NT2/D1 (cell line): ENCODE results near the gene TNS3.

Experiments used
- DNase-seq: peaks from one replicate; pipeline ENCODE4 v3.0.0-alpha.2; 2011; ENCODE audit warnings: low read depth, low spot score
- H3K27me3 ChIP-seq: 2 replicates; pipeline ENCODE4 v1.6.0; 2011; ENCODE audit warnings: mild to moderate bottlenecking; ENCODE audit not compliant: insufficient read length, insufficient read depth
- H3K36me3 ChIP-seq: 2 replicates; pipeline ENCODE4 v1.6.1; 2011; ENCODE audit warnings: mild to moderate bottlenecking, low read length, mixed read lengths; ENCODE audit not compliant: insufficient read depth, insufficient read length
- H3K4me1 ChIP-seq: 2 replicates; pipeline ENCODE4 v1.5.1; 2011; ENCODE audit not compliant: insufficient read depth, insufficient read length
- H3K4me3 ChIP-seq: 2 replicates; pipeline ENCODE4 v1.5.1; 2011; ENCODE audit warnings: low read depth; ENCODE audit not compliant: insufficient read length
- H3K9ac ChIP-seq: 2 replicates; pipeline ENCODE4 v1.6.0; 2011; ENCODE audit warnings: low read depth; ENCODE audit not compliant: insufficient read length
- H3K9me3 ChIP-seq: 2 replicates; pipeline ENCODE4 v1.5.1; 2011; ENCODE audit warnings: mild to moderate bottlenecking, low read length; ENCODE audit not compliant: insufficient read depth
- SUZ12 ChIP-seq: IDR thresholded peaks from 2 replicates; pipeline ENCODE4 v1.6.1; 2011; ENCODE audit not compliant: insufficient read length, insufficient read depth; ENCODE audit errors: extremely low read depth
- YY1 ChIP-seq: IDR thresholded peaks from 2 replicates; pipeline ENCODE4 v1.6.1; 2011; ENCODE audit not compliant: insufficient read length, insufficient read depth
- ZNF274 ChIP-seq: IDR thresholded peaks from 2 replicates; pipeline ENCODE4 v1.6.1; 2011; ENCODE audit warnings: mild to moderate bottlenecking, low read depth, low read length

The TNS3 gene

GRCh38 chr7:47247132-47247531, 334.8 kb downstream of the TNS3 start:
- Histone ChIP-seq H3K27me3 (no peaks in the 10 kb centered on the region), H3K4me1 (no peaks in the 10 kb centered on the region), H3K4me3 (no peak overlapping the region), H3K9me3 (no peaks in the 10 kb centered on the region), H3K9ac (no peak overlapping the region), H3K36me3 (no peaks in the 10 kb centered on the region)
- no peak for DNase-seq
- TF ChIP-seq ZNF274 (no peak), SUZ12 (no peak), YY1 (no peak)

- no peaks in the 10 kb centered on the region for H3K4me1 ChIP-seq
- H3K27me3 ChIP-seq, result no peaks in the 10 kb centered on the region
- no peaks in the 10 kb centered on the region for H3K9me3 ChIP-seq
- no peak for DNase-seq
- H3K36me3 ChIP-seq, result no peaks in the 10 kb centered on the region
- H3K4me3 ChIP-seq, result no peak overlapping the region
- no peak overlapping the region for H3K9ac ChIP-seq
- no peak for TF ChIP-seq YY1
- TF ChIP-seq SUZ12, result no peak
- no peak for TF ChIP-seq ZNF274
Observed at GRCh38 chr7:47244692-47245091, 337.2 kb downstream of the TNS3 start.

- Histone ChIP-seq H3K27me3 (no peaks in the 10 kb centered on the region), H3K9ac (no peak overlapping the region), H3K4me3 (no peak overlapping the region), H3K4me1 (no peaks in the 10 kb centered on the region), H3K36me3 (no peaks in the 10 kb centered on the region), H3K9me3 (no peaks in the 10 kb centered on the region)
- TF ChIP-seq ZNF274 (no peak), SUZ12 (no peak), YY1 (no peak)
- no peak for DNase-seq
Observed at GRCh38 chr7:47241112-47242065, 340.5 kb downstream of the TNS3 start.

- DNase-seq, result no peak
- H3K9ac ChIP-seq, result no peak overlapping the region
- H3K4me1 ChIP-seq, result no peaks in the 10 kb centered on the region
- H3K27me3 ChIP-seq, result no peaks in the 10 kb centered on the region
- H3K4me3 ChIP-seq, result no peak overlapping the region
- H3K9me3 ChIP-seq, result no peaks in the 10 kb centered on the region
- TF ChIP-seq YY1 (no peak), ZNF274 (no peak), SUZ12 (no peak)
- no peaks in the 10 kb centered on the region for H3K36me3 ChIP-seq
Observed at GRCh38 chr7:47239931-47240421, 341.9 kb downstream of the TNS3 start.

- Histone ChIP-seq H3K36me3 (no peaks in the 10 kb centered on the region), H3K4me1 (no peaks in the 10 kb centered on the region), H3K4me3 (no peak overlapping the region), H3K9me3 (no peaks in the 10 kb centered on the region), H3K27me3 (no peaks in the 10 kb centered on the region), H3K9ac (no peak overlapping the region)
- no peak for DNase-seq
- TF ChIP-seq ZNF274 (no peak), YY1 (no peak), SUZ12 (no peak)
Observed at GRCh38 chr7:47239034-47239433, 342.9 kb downstream of the TNS3 start.

GRCh38 chr7:47236480-47237129, 345.3 kb downstream of the TNS3 start:
- no peaks in the 10 kb centered on the region for H3K4me1 ChIP-seq
- no peaks in the 10 kb centered on the region for H3K36me3 ChIP-seq
- TF ChIP-seq SUZ12 (no peak), YY1 (no peak), ZNF274 (no peak)
- no peak overlapping the region for H3K4me3 ChIP-seq
- no peak for DNase-seq
- H3K9ac ChIP-seq, result no peak overlapping the region
- no peaks in the 10 kb centered on the region for H3K9me3 ChIP-seq
- H3K27me3 ChIP-seq, result no peaks in the 10 kb centered on the region

GRCh38 chr7:47233996-47234395, 347.9 kb downstream of the TNS3 start:
- TF ChIP-seq SUZ12, result no peak
- no peak for TF ChIP-seq ZNF274
- no peak for TF ChIP-seq YY1
- DNase-seq, result no peak
- no peaks in the 10 kb centered on the region for H3K9me3 ChIP-seq
- H3K4me3 ChIP-seq, result no peak overlapping the region
- H3K4me1 ChIP-seq, result no peaks in the 10 kb centered on the region
- no peaks in the 10 kb centered on the region for H3K36me3 ChIP-seq
- H3K9ac ChIP-seq, result no peak overlapping the region
- H3K27me3 ChIP-seq, result no peaks in the 10 kb centered on the region
